C4-2B (cell line): ENCODE results near the gene PORCN.
A peak's percentile ranks its signal among the peaks of the same experiment; 100 is the strongest.

ENCODE experiments used
- ZFX ChIP-seq: fragments of 450-650 bp; IDR thresholded peaks from 2 replicates; pipeline ENCODE4 v1.6.1; 2017
- TF ChIP-seq, protein P1 (sequence below): fragments of 450-650 bp; conservative IDR thresholded peaks from 2 replicates; pipeline ENCODE4 v1.5.1; 2017; ENCODE audit warnings: mild to moderate bottlenecking

- no peak for TF ChIP-seq ZFX
- TF ChIP-seq, protein P1, sequence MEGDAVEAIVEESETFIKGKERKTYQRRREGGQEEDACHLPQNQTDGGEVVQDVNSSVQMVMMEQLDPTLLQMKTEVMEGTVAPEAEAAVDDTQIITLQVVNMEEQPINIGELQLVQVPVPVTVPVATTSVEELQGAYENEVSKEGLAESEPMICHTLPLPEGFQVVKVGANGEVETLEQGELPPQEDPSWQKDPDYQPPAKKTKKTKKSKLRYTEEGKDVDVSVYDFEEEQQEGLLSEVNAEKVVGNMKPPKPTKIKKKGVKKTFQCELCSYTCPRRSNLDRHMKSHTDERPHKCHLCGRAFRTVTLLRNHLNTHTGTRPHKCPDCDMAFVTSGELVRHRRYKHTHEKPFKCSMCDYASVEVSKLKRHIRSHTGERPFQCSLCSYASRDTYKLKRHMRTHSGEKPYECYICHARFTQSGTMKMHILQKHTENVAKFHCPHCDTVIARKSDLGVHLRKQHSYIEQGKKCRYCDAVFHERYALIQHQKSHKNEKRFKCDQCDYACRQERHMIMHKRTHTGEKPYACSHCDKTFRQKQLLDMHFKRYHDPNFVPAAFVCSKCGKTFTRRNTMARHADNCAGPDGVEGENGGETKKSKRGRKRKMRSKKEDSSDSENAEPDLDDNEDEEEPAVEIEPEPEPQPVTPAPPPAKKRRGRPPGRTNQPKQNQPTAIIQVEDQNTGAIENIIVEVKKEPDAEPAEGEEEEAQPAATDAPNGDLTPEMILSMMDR, result peak; percentile 45
Observed at GRCh38 chrX:48511560-48511959, 2.8 kb downstream of the PORCN start.
